ENCODE data around the gene TMEM121.
A peak's percentile ranks its signal among the peaks of the same experiment; 100 is the strongest.

The TMEM121 gene

GRCh38 chr14:105487449-105487985 lies 38.9 kb upstream of the TMEM121 start:
- peak; percentile 47 for DNase-seq

- no peak for DNase-seq
Measured at GRCh38 chr14:105487986-105488777, 38.2 kb upstream of the TMEM121 start.

GRCh38 chr14:105488781-105489541 lies 37.4 kb upstream of the TMEM121 start:
- DNase-seq = no peak

- DNase-seq = peak; percentile 76
Measured at GRCh38 chr14:105489542-105490266, 36.7 kb upstream of the TMEM121 start.

- no peak for DNase-seq
Measured at GRCh38 chr14:105490267-105490571, 36.2 kb upstream of the TMEM121 start.

- peak; percentile 95 for DNase-seq
Measured at GRCh38 chr14:105490572-105491365, 35.6 kb upstream of the TMEM121 start, which contains the start of gene TEDC1. TSS of gene TEDC1 (plus strand) at chr14:105491246. CDS start at chr14:105491376, 130 bp downstream.

- peak; percentile 81 for DNase-seq
Measured at GRCh38 chr14:105491366-105491973, 34.9 kb upstream of the TMEM121 start.

GRCh38 chr14:105492031-105492970 lies 34.1 kb upstream of the TMEM121 start:
- DNase-seq = no peak

- DNase-seq = no peak
Measured at GRCh38 chr14:105492971-105493871, 33.2 kb upstream of the TMEM121 start.

GRCh38 chr14:105493921-105494605 lies 32.3 kb upstream of the TMEM121 start:
- no peak for DNase-seq

- no peak for DNase-seq
Measured at GRCh38 chr14:105494606-105494929, 31.8 kb upstream of the TMEM121 start.

- DNase-seq = no peak
Measured at GRCh38 chr14:105495101-105495989, 31.0 kb upstream of the TMEM121 start.

- no peak for DNase-seq
Measured at GRCh38 chr14:105495990-105496830, 30.2 kb upstream of the TMEM121 start.

- no peak for DNase-seq
Measured at GRCh38 chr14:105496831-105497591, 29.4 kb upstream of the TMEM121 start.

- DNase-seq = no peak
Measured at GRCh38 chr14:105497671-105498429, 28.5 kb upstream of the TMEM121 start.
